ENCODE measurements around the gene RNASE7.

RNASE7 gene

DNA sequence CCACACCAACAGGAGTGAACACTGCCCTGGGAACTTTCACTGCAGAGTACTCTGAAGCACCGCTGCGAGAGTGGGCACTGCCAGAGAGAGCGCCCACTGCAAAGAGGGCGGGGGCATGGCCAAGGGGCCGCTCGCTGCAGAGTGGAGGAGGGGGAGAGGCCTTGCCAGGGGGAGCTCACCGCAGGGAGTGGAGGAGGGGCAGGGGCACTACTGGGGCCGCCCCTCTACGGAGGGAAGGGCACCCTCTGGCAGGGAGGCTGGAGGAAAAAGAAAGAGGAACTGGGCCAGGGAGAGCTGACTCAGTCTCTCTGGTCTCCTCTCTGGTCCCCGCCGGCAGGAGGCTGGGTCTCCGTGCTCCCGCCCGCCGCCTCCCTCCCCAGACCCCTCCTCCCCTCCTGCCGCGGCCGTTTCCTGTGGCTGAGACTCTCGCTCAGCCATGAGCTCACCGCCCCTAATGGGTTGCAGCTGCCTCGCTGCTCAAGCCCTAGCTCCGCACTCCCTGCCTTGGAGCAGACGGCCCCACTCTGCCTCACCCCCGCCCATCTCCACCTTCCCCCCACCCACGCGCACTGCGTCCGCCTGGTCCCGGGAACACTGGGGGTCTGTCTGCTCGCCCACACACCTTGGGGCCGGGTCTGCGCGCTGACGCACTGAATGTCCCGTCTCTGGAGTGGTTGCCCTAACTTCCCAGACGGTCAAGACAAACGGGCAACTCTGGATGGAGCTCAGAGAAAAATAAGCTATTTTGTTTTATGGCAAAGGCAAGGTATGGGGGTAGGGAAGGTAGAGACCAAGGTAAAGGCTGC is 29.3 kb downstream of the RNASE7 start:
- peak overlapping the region; percentile 20 for H3K4me3 ChIP-seq (ENCODE audit: insufficient read depth, low read length, poor library complexity, severe bottlenecking)
- H3K27me3 ChIP-seq (ENCODE audit: low read length) = no peaks in the 10 kb centered on the region
- H4K20me1 ChIP-seq (ENCODE audit: low read depth, low read length) = no peaks in the 10 kb centered on the region
- H2AFZ ChIP-seq (ENCODE audit: low read depth, low read length, severe bottlenecking) = no peak overlapping the region
- H3K4me2 ChIP-seq (ENCODE audit: low read depth, low read length, poor library complexity, severe bottlenecking) = peak overlapping the region; percentile 61
- no peak overlapping the region for H3K27ac ChIP-seq (ENCODE audit: low read depth, low read length)
- no peaks in the 10 kb centered on the region for H3K79me2 ChIP-seq (ENCODE audit: insufficient read depth, low read length)
- TF ChIP-seq, protein P1, sequence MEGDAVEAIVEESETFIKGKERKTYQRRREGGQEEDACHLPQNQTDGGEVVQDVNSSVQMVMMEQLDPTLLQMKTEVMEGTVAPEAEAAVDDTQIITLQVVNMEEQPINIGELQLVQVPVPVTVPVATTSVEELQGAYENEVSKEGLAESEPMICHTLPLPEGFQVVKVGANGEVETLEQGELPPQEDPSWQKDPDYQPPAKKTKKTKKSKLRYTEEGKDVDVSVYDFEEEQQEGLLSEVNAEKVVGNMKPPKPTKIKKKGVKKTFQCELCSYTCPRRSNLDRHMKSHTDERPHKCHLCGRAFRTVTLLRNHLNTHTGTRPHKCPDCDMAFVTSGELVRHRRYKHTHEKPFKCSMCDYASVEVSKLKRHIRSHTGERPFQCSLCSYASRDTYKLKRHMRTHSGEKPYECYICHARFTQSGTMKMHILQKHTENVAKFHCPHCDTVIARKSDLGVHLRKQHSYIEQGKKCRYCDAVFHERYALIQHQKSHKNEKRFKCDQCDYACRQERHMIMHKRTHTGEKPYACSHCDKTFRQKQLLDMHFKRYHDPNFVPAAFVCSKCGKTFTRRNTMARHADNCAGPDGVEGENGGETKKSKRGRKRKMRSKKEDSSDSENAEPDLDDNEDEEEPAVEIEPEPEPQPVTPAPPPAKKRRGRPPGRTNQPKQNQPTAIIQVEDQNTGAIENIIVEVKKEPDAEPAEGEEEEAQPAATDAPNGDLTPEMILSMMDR (IDR thresholded peaks at IDR 0.05; ENCODE audit: insufficient read depth, low read length, poor library complexity, severe bottlenecking) = no peak
- no peak for TF ChIP-seq EZH2phosphoT487 (conservative IDR thresholded peaks at IDR 0.05; ENCODE audit: low read length)
- no peaks in the 10 kb centered on the region for H3F3A ChIP-seq (ENCODE audit: insufficient read depth)
- H3K36me3 ChIP-seq (ENCODE audit: low read length) = no peaks in the 10 kb centered on the region
- H3K9me3 ChIP-seq (ENCODE audit: insufficient read depth, low read length) = no peaks in the 10 kb centered on the region
- peak overlapping the region; percentile 33; the same call in 1 of the 2 replicates for H3K9ac ChIP-seq (ENCODE audit: low read length)
- H3K9me2 ChIP-seq (replicated peaks; ENCODE audit: insufficient read depth, low read length) = no peaks in the 10 kb centered on the region

- H3K9me2 ChIP-seq (replicated peaks; ENCODE audit: insufficient read depth, low read length) = no peaks in the 10 kb centered on the region
- H3K36me3 ChIP-seq (ENCODE audit: low read length) = no peaks in the 10 kb centered on the region
- no peak overlapping the region for H2AFZ ChIP-seq (ENCODE audit: low read depth, low read length, severe bottlenecking)
- H3K4me2 ChIP-seq (ENCODE audit: low read depth, low read length, poor library complexity, severe bottlenecking) = peak overlapping the region; percentile 61
- TF ChIP-seq EZH2phosphoT487 (conservative IDR thresholded peaks at IDR 0.05; ENCODE audit: low read length) = 0 out of 2 replicates have a peak, but pooled peaks have one; percentile 22
- TF ChIP-seq, protein P1 (IDR thresholded peaks at IDR 0.05; ENCODE audit: insufficient read depth, low read length, poor library complexity, severe bottlenecking) = no peak
- no peak overlapping the region for H3K4me3 ChIP-seq (ENCODE audit: insufficient read depth, low read length, poor library complexity, severe bottlenecking)
- H3K79me2 ChIP-seq (ENCODE audit: insufficient read depth, low read length) = no peaks in the 10 kb centered on the region
- H3K9ac ChIP-seq (ENCODE audit: low read length) = peak overlapping the region; percentile 33; the same call in 1 of the 2 replicates
- H3K9me3 ChIP-seq (ENCODE audit: insufficient read depth, low read length) = no peaks in the 10 kb centered on the region
- H3K27ac ChIP-seq (ENCODE audit: low read depth, low read length) = no peak overlapping the region
- no peaks in the 10 kb centered on the region for H3F3A ChIP-seq (ENCODE audit: insufficient read depth)
- H3K27me3 ChIP-seq (ENCODE audit: low read length) = no peaks in the 10 kb centered on the region
- no peaks in the 10 kb centered on the region for H4K20me1 ChIP-seq (ENCODE audit: low read depth, low read length)
These were observed 29.9 kb downstream of the RNASE7 start for GRCh38 chr14:21072031-21072473.

- no peak overlapping the region for H2AFZ ChIP-seq (ENCODE audit: low read depth, low read length, severe bottlenecking)
- H3K79me2 ChIP-seq (ENCODE audit: insufficient read depth, low read length) = no peaks in the 10 kb centered on the region
- H3K9me3 ChIP-seq (ENCODE audit: insufficient read depth, low read length) = no peaks in the 10 kb centered on the region
- H3K9me2 ChIP-seq (replicated peaks; ENCODE audit: insufficient read depth, low read length) = no peaks in the 10 kb centered on the region
- no peaks in the 10 kb centered on the region for H3F3A ChIP-seq (ENCODE audit: insufficient read depth)
- H3K4me3 ChIP-seq (ENCODE audit: insufficient read depth, low read length, poor library complexity, severe bottlenecking) = no peak overlapping the region
- no peaks in the 10 kb centered on the region for H4K20me1 ChIP-seq (ENCODE audit: low read depth, low read length)
- H3K27me3 ChIP-seq (ENCODE audit: low read length) = no peaks in the 10 kb centered on the region
- H3K9ac ChIP-seq (ENCODE audit: low read length) = no peak overlapping the region
- no peaks in the 10 kb centered on the region for H3K36me3 ChIP-seq (ENCODE audit: low read length)
- no peak overlapping the region for H3K27ac ChIP-seq (ENCODE audit: low read depth, low read length)
- H3K4me2 ChIP-seq (ENCODE audit: low read depth, low read length, poor library complexity, severe bottlenecking) = no peak overlapping the region
- TF ChIP-seq EZH2phosphoT487 (conservative IDR thresholded peaks at IDR 0.05; ENCODE audit: low read length) = no peak
- TF ChIP-seq, protein P1 (IDR thresholded peaks at IDR 0.05; ENCODE audit: insufficient read depth, low read length, poor library complexity, severe bottlenecking) = no peak
These were observed 30.7 kb downstream of the RNASE7 start for GRCh38 chr14:21072781-21073339.
